ENCODE results near the gene NLK. TPM values are rescaled to one million over a fixed set of nuclear protein-coding genes. Genes with fewer than 3 reads are reported as not detected.

The NLK gene
- total RNA-seq, 6 donors from 2014 or later, result 16.1 to 34.5 (median 19.9) TPM

DNA sequence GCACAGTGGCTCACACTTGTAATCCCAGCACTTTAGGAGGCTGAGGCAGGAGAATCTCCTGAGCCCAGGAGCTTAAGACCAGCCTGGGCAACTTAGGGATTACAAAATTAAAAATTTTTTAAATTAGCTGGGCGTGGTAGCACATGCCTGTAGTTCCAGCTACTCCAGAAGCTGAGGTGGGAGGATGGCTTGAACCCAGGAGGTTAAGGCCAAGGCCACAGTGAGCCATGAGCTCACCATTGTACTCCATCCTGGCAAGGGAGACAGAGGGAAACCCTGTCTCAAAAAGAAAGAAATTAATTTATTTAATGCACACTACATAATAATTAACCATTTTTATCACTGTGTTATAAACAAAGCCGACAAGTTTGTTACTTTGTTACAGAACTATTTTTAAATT lies 145.5 kb downstream of the NLK start:
- Histone ChIP-seq H3K4me3 (no peak overlapping the region), H3K9me3 (no peaks in the 10 kb centered on the region), H3K4me1 (peaks cover 2 to 7% (median 4%) of the 10 kb centered on the region in 4 donors), H3K27ac (peak overlapping the region in 1 of 4 donors; percentile 37), H3K27me3 (no peaks in the 10 kb centered on the region), H3K36me3 (peaks cover 0 to 17% (median 2%) of the 10 kb centered on the region in 4 donors)
- ATAC-seq (ENCODE audit: low FRiP score in 2 of 2) (no peak), DNase-seq (no peak)
- 70 to 83% methylated on average over 2 of the region's 2 CpGs for WGBS, 2 donors
- TF ChIP-seq POLR2AphosphoS5 (IDR thresholded peaks at IDR 0.05) (no peak), EP300 (IDR thresholded peaks at IDR 0.05) (no peak), POLR2A (IDR thresholded peaks at IDR 0.05) (no peak)
- TF ChIP-seq, protein P1, sequence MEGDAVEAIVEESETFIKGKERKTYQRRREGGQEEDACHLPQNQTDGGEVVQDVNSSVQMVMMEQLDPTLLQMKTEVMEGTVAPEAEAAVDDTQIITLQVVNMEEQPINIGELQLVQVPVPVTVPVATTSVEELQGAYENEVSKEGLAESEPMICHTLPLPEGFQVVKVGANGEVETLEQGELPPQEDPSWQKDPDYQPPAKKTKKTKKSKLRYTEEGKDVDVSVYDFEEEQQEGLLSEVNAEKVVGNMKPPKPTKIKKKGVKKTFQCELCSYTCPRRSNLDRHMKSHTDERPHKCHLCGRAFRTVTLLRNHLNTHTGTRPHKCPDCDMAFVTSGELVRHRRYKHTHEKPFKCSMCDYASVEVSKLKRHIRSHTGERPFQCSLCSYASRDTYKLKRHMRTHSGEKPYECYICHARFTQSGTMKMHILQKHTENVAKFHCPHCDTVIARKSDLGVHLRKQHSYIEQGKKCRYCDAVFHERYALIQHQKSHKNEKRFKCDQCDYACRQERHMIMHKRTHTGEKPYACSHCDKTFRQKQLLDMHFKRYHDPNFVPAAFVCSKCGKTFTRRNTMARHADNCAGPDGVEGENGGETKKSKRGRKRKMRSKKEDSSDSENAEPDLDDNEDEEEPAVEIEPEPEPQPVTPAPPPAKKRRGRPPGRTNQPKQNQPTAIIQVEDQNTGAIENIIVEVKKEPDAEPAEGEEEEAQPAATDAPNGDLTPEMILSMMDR (IDR thresholded peaks at IDR 0.05), result no peak

DNA sequence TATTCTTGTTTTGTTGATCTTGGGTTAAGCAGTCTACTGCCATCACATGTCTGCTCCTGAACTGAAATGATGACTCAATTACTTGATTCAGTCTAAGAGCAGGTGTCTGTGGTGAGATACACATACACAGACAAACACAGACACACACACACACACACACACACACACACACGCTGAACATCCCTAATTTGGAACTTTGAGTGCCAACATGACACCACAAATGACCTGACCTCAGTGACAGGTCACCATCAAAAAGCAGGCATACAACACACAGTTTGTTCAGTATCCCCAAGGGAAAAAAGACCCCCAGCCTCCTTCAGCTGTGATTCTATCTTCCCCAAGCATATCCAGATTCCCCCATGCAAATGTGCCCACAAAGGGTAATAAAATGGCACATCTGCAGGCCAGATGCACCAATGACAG lies 146.4 kb downstream of the NLK start:
- H3K9me3 ChIP-seq, result no peaks in the 10 kb centered on the region
- 70 to 90% methylated on average over 1 of the region's 1 CpG for WGBS, 2 donors
- H3K27me3 ChIP-seq, result no peaks in the 10 kb centered on the region
- ATAC-seq (ENCODE audit: low FRiP score in 2 of 2), result no peak
- peak overlapping the region in 1 of 4 donors; percentile 32 for H3K27ac ChIP-seq
- H3K4me1 ChIP-seq, result peaks cover 7 to 14% (median 8%) of the 10 kb centered on the region in 4 donors
- no peak for TF ChIP-seq EP300 (IDR thresholded peaks at IDR 0.05)
- TF ChIP-seq, protein P1 (IDR thresholded peaks at IDR 0.05), result no peak
- no peak overlapping the region for H3K4me3 ChIP-seq
- H3K36me3 ChIP-seq, result peaks cover 0 to 17% (median 2%) of the 10 kb centered on the region in 4 donors
- no peak for DNase-seq

DNA sequence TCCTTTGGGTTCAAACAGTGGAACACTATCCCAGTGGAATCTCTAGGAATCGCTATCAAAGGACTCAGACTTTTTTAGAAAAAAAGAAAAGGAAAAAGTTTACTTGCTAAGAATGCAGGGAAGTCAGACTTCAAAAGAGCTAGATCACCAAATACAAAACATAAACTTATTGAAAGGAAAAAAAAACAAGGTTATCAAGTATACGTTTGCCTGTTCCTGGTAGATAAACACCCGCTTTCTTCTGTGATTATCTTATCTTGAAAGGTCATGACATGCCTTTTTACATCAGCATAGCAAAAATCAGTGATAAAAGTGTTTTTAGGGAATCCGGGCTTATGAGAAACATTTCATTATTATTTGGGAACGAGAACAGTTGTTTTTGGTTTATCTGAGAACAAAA lies 147.2 kb downstream of the NLK start:
- H3K27ac ChIP-seq, result peak overlapping the region in 2 of 4 donors; percentile 23 to 32
- ATAC-seq (ENCODE audit: low FRiP score in 2 of 2) (no peak), DNase-seq (no peak)
- H3K4me3 ChIP-seq, result no peak overlapping the region
- H3K36me3 ChIP-seq, result peaks cover 0 to 23% (median 2%) of the 10 kb centered on the region in 4 donors
- WGBS, 2 donors, result 46 to 47% methylated on average over 5 of the region's 5 CpGs
- no peak for TF ChIP-seq EP300 (IDR thresholded peaks at IDR 0.05)
- TF ChIP-seq, protein P1 (IDR thresholded peaks at IDR 0.05), result no peak
- TF ChIP-seq POLR2AphosphoS5 (IDR thresholded peaks at IDR 0.05), result no peak
- TF ChIP-seq POLR2A (IDR thresholded peaks at IDR 0.05), result no peak
- H3K9me3 ChIP-seq, result no peaks in the 10 kb centered on the region
- peaks cover 7 to 14% (median 8%) of the 10 kb centered on the region in 4 donors for H3K4me1 ChIP-seq
- H3K27me3 ChIP-seq, result no peaks in the 10 kb centered on the region

DNA sequence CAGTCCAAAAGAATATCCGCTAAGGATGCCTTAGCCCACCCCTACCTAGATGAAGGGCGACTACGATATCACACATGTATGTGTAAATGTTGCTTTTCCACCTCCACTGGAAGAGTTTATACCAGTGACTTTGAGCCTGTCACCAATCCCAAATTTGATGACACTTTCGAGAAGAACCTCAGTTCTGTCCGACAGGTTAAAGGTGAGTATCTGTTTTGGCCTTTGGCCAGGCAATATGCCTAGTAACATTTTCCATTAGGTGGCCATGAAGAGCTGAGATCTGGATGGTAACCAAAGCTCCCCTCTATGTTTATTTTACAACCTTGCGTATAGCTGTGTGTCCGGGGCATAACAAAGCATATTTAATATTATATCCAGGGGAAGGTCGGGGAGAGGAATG lies 148.5 kb downstream of the NLK start:
- H3K27me3 ChIP-seq, result no peaks in the 10 kb centered on the region
- DNase-seq, result no peak
- H3K4me1 ChIP-seq, result peaks cover 7 to 14% (median 8%) of the 10 kb centered on the region in 4 donors
- H3K36me3 ChIP-seq, result peaks cover 0 to 19% (median 0%) of the 10 kb centered on the region in 4 donors
- 97% methylated on average over 8 of the region's 8 CpGs for whole genome bisulfite sequencing, 2 donors
- no peak for ATAC-seq (ENCODE audit: low FRiP score in 2 of 2)
- TF ChIP-seq POLR2AphosphoS5 (IDR thresholded peaks at IDR 0.05) (no peak), POLR2A (IDR thresholded peaks at IDR 0.05) (no peak), EP300 (IDR thresholded peaks at IDR 0.05) (no peak)
- TF ChIP-seq, protein P1 (IDR thresholded peaks at IDR 0.05), result no peak
- H3K9me3 ChIP-seq, result no peaks in the 10 kb centered on the region
- H3K4me3 ChIP-seq, result no peak overlapping the region
- H3K27ac ChIP-seq, result no peak overlapping the region

DNA sequence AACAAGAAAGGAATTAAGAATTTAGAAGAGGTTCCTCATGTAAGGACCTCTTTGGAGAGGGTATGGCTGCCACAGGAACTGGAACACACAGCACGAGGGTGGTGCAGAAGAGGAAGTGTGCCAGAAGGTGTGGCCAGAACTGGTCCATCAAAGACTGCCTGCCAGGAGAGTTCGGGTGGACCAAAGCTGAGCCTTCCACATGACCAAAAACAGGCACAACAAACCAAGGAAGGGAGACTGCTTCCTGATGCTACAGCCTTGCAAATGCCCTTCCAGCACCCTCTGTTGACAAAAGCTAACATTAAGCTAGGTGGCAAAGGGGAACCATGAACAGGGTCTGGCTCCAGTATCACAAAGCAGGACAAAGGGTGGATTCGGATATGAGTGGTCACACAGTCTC lies 150.8 kb downstream of the NLK start:
- peaks cover 0 to 15% (median 0%) of the 10 kb centered on the region in 4 donors for H3K36me3 ChIP-seq
- H3K27me3 ChIP-seq, result no peaks in the 10 kb centered on the region
- no peak overlapping the region for H3K4me3 ChIP-seq
- DNase-seq (peak in 1 of 2 donors; percentile 71), ATAC-seq (ENCODE audit: low FRiP score in 2 of 2) (peak; percentile 85 to 86)
- H3K9me3 ChIP-seq, result no peaks in the 10 kb centered on the region
- H3K27ac ChIP-seq, result peak overlapping the region in 2 of 4 donors; percentile 19 to 37
- WGBS, 2 donors, result 26 to 43% methylated on average over 3 of the region's 3 CpGs
- peaks cover 4 to 14% (median 8%) of the 10 kb centered on the region in 4 donors for H3K4me1 ChIP-seq
- TF ChIP-seq, protein P1 (IDR thresholded peaks at IDR 0.05), result peak in 1 of 6 experiments; percentile 6
- TF ChIP-seq POLR2AphosphoS5 (IDR thresholded peaks at IDR 0.05), result no peak

Measured in upper lobe of left lung (tissue), 6 donors.